Rectal smooth muscle tissue (tissue), 1 donor: ENCODE results near the gene SIRT6.

ENCODE experiments used
- H3K27ac ChIP-seq: one replicate; pipeline ENCODE4 v1.7.0; 2013; ENCODE audit warnings: low read depth, low read length, inconsistent platforms
- H3K27me3 ChIP-seq: one replicate; pipeline ENCODE4 v1.7.0; 2013; ENCODE audit warnings: low read length; ENCODE audit not compliant: control insufficient read depth, insufficient read depth
- H3K36me3 ChIP-seq: one replicate; pipeline ENCODE4 v1.7.0; 2013; ENCODE audit warnings: low read length; ENCODE audit not compliant: control insufficient read depth, insufficient read depth
- H3K4me1 ChIP-seq: one replicate; pipeline ENCODE4 v1.7.0; 2013; ENCODE audit warnings: low read length; ENCODE audit not compliant: control insufficient read depth, insufficient read depth
- H3K4me3 ChIP-seq: one replicate; pipeline ENCODE4 v1.7.0; 2013; ENCODE audit warnings: low read length
- H3K9ac ChIP-seq: one replicate; pipeline ENCODE4 v1.7.0; 2013; ENCODE audit warnings: low read length

The SIRT6 gene

GRCh38 chr19:4216846-4217245 is 34.5 kb upstream of the SIRT6 start:
- Histone ChIP-seq H3K9ac (no peak overlapping the region), H3K27me3 (no peaks in the 10 kb centered on the region), H3K4me1 (no peaks in the 10 kb centered on the region), H3K27ac (no peak overlapping the region), H3K36me3 (no peaks in the 10 kb centered on the region), H3K4me3 (no peak overlapping the region)

GRCh38 chr19:4215807-4216206 is 33.4 kb upstream of the SIRT6 start:
- Histone ChIP-seq H3K27me3 (no peaks in the 10 kb centered on the region), H3K27ac (no peak overlapping the region), H3K36me3 (no peaks in the 10 kb centered on the region), H3K9ac (no peak overlapping the region), H3K4me1 (no peaks in the 10 kb centered on the region), H3K4me3 (no peak overlapping the region)

- H3K27me3 ChIP-seq, result no peaks in the 10 kb centered on the region
- H3K4me1 ChIP-seq, result no peaks in the 10 kb centered on the region
- H3K9ac ChIP-seq, result no peak overlapping the region
These were observed 30.8 kb upstream of the SIRT6 start for GRCh38 chr19:4213116-4213515.

GRCh38 chr19:4210166-4210731 is 27.9 kb upstream of the SIRT6 start:
- no peak overlapping the region for H3K9ac ChIP-seq
- H3K36me3 ChIP-seq, result no peaks in the 10 kb centered on the region
- no peaks in the 10 kb centered on the region for H3K4me1 ChIP-seq
- no peak overlapping the region for H3K27ac ChIP-seq
- no peak overlapping the region for H3K4me3 ChIP-seq
- peaks cover 5% of the 10 kb centered on the region for H3K27me3 ChIP-seq

More at GRCh38 chr19:4213116-4213515, 30.8 kb upstream of the SIRT6 start:
- no peak overlapping the region for H3K4me3 ChIP-seq
- H3K36me3 ChIP-seq, result no peaks in the 10 kb centered on the region
- H3K27ac ChIP-seq, result no peak overlapping the region

GRCh38 chr19:4208385-4209094 is 26.2 kb upstream of the SIRT6 start:
- no peak overlapping the region for H3K4me3 ChIP-seq
- no peaks in the 10 kb centered on the region for H3K4me1 ChIP-seq
- H3K27ac ChIP-seq, result no peak overlapping the region
- H3K9ac ChIP-seq, result no peak overlapping the region
- H3K27me3 ChIP-seq, result peaks cover 5% of the 10 kb centered on the region
- no peaks in the 10 kb centered on the region for H3K36me3 ChIP-seq

GRCh38 chr19:4206818-4207484 is 24.6 kb upstream of the SIRT6 start:
- Histone ChIP-seq H3K9ac (no peak overlapping the region), H3K4me3 (no peak overlapping the region), H3K4me1 (no peaks in the 10 kb centered on the region), H3K27me3 (peaks cover 5% of the 10 kb centered on the region), H3K27ac (no peak overlapping the region), H3K36me3 (no peaks in the 10 kb centered on the region)

- Histone ChIP-seq H3K9ac (no peak overlapping the region), H3K4me3 (no peak overlapping the region), H3K36me3 (no peaks in the 10 kb centered on the region), H3K4me1 (no peaks in the 10 kb centered on the region), H3K27me3 (peaks cover 10% of the 10 kb centered on the region), H3K27ac (no peak overlapping the region)
These were observed 19.4 kb upstream of the SIRT6 start for GRCh38 chr19:4201798-4202197.

GRCh38 chr19:4200940-4201542 is 18.7 kb upstream of the SIRT6 start:
- H3K9ac ChIP-seq, result no peak overlapping the region
- H3K27ac ChIP-seq, result no peak overlapping the region
- peaks cover 13% of the 10 kb centered on the region for H3K27me3 ChIP-seq
- H3K4me1 ChIP-seq, result no peaks in the 10 kb centered on the region
- H3K36me3 ChIP-seq, result no peaks in the 10 kb centered on the region
- no peak overlapping the region for H3K4me3 ChIP-seq

GRCh38 chr19:4199699-4200293 is 17.4 kb upstream of the SIRT6 start:
- H3K27ac ChIP-seq, result no peak overlapping the region

GRCh38 chr19:4198467-4199126 is 16.2 kb upstream of the SIRT6 start:
- H3K4me3 ChIP-seq, result no peak overlapping the region
- no peak overlapping the region for H3K9ac ChIP-seq
- no peaks in the 10 kb centered on the region for H3K36me3 ChIP-seq
- H3K27me3 ChIP-seq, result peaks cover 27% of the 10 kb centered on the region
- H3K27ac ChIP-seq, result no peak overlapping the region
- no peaks in the 10 kb centered on the region for H3K4me1 ChIP-seq

More at GRCh38 chr19:4199699-4200293, 17.4 kb upstream of the SIRT6 start:
- Histone ChIP-seq H3K27me3 (peaks cover 22% of the 10 kb centered on the region), H3K9ac (no peak overlapping the region), H3K4me3 (no peak overlapping the region), H3K4me1 (no peaks in the 10 kb centered on the region), H3K36me3 (no peaks in the 10 kb centered on the region)

GRCh38 chr19:4197625-4198466 is 15.5 kb upstream of the SIRT6 start:
- Histone ChIP-seq H3K27ac (no peak overlapping the region), H3K4me3 (no peak overlapping the region), H3K27me3 (peaks cover 27% of the 10 kb centered on the region), H3K36me3 (no peaks in the 10 kb centered on the region), H3K4me1 (no peaks in the 10 kb centered on the region), H3K9ac (no peak overlapping the region)
